Esophagus muscularis mucosa (tissue), 4 donors: ENCODE data around the gene KRT15. TPM values are rescaled to one million over a fixed set of nuclear protein-coding genes. Genes with fewer than 3 reads are reported as not detected.

Source experiments
- DNase-seq: peaks from one replicate; pipeline ENCODE4 v3.0.0-alpha.2; 2017; ENCODE audit errors: extremely low spot score
- H3K27ac ChIP-seq, 4 donors: fragments of 200-600 bp; sonication (generic); replicated peaks in 1 of 4; 1 replicate in 3 of 4; 2 replicates in 1 of 4; pipeline ENCODE4 v1.5.1; 2016 to 2019; ENCODE audit warnings: mild to moderate bottlenecking in 1 of 4
- H3K27me3 ChIP-seq, 4 donors: fragments of 200-600 bp; sonication (generic); one replicate each; pipeline versions ENCODE4 v1.5.1 to v1.6.0; 2016 to 2019
- H3K36me3 ChIP-seq, 4 donors: fragments of 200-600 bp; sonication (generic); one replicate each; pipeline ENCODE4 v1.5.1; 2016 to 2019
- H3K4me1 ChIP-seq, 4 donors: fragments of 200-600 bp; sonication (generic); one replicate each; pipeline ENCODE4 v1.5.1; 2016 to 2019
- H3K4me3 ChIP-seq, 4 donors: fragments of 200-600 bp; sonication (generic); 1 replicate in 2 of 4; 2 replicates in 2 of 4; pipeline ENCODE4 v1.5.1; 2016 to 2019; ENCODE audit warnings: mild to moderate bottlenecking in 4 of 4, moderate library complexity in 1 of 4
- H3K9me3 ChIP-seq, 4 donors: fragments of 200-600 bp; sonication (generic); 1 replicate in 3 of 4; 2 replicates in 1 of 4; pipeline ENCODE4 v1.5.1; 2016 to 2019
- EP300 ChIP-seq: sonication (generic); formaldehyde crosslinking; IDR thresholded peaks from one replicate; pipeline ENCODE4 v1.6.1; 2017; ENCODE audit warnings: antibody characterized with exemption
- POLR2A ChIP-seq: fragments of 450-650 bp; IDR thresholded peaks from one replicate; pipeline ENCODE4 v1.6.1; 2017; ENCODE audit warnings: antibody characterized with exemption, moderate library complexity, mild to moderate bottlenecking, low read depth
- POLR2AphosphoS5 ChIP-seq, 2 donors: sonication (generic); formaldehyde crosslinking; IDR thresholded peaks; one replicate each; pipeline ENCODE4 v1.6.1; 2017; ENCODE audit warnings: antibody characterized with exemption in 2 of 2
- WGBS: methylation state at CpG from one replicate; pipeline ENCODE4 v1.1.5; 2018; 5-methylcytosine and 5-hydroxymethylcytosine counted together
- intact Hi-C: fragments of 100-400 bp; cut with DNase I; formaldehyde crosslinking; loops from one replicate; pipeline ENCODE4 v1.15.1; 2023
- small RNA-seq, 3 donors: library from RNA; depleted of rRNA; stranded (forward); fragments of <200 nt; gene quantifications; one replicate each; pipeline ENCODE3, GENCODE V24; 2016
- total RNA-seq, 4 donors: library from RNA; depleted of rRNA; stranded (reverse); fragments of >200 nt; gene quantifications; one replicate each; pipeline versions ENCODE4 v1.1.0 to v1.2.1, GENCODE V29; 2016
- TF ChIP-seq, protein P1 (sequence below), 3 experiments: fragments of 200-600 bp in 2 of 3; fragments of 450-650 bp in 1 of 3; sonication (generic) in 2 of 3; IDR thresholded peaks; one replicate each; pipeline ENCODE4 v1.5.1; 2017 to 2019; ENCODE audit warnings: antibody characterized with exemption in 3 of 3, mild to moderate bottlenecking in 2 of 3, moderate library complexity in 1 of 3

Gene KRT15
- total RNA-seq, 4 donors from 2014 or later: 3.3 TPM; not detected in 3

DNA sequence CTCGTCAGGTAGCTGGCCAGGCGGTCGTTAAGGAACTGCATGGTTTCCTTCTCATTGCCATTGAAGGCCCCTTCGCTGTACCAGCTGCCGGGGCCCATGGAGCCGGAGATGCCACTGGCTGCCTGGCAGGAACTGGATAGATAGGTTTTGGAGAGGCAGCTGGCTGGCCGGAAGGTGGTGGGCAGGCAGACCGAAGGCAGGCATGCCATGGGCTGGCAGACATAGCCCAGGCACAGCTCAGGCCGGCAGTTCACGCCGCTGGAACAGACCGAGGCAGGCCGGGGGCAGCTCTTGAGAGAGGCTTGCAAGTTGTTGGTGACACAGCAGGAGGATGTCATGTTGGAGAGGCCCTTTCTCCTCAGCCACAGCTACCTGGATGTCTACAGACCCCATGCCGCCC lies 51.7 kb downstream of the KRT15 start, which contains the start of gene KRT32:
TSS of gene KRT32 (minus strand) at position 399 of the 400 bp plus-strand sequence. CDS start at position 338, 61 bp downstream.
- TF ChIP-seq POLR2AphosphoS5 (IDR thresholded peaks at IDR 0.05) (no peak), POLR2A (no peak), EP300 (no peak)
- TF ChIP-seq, protein P1, sequence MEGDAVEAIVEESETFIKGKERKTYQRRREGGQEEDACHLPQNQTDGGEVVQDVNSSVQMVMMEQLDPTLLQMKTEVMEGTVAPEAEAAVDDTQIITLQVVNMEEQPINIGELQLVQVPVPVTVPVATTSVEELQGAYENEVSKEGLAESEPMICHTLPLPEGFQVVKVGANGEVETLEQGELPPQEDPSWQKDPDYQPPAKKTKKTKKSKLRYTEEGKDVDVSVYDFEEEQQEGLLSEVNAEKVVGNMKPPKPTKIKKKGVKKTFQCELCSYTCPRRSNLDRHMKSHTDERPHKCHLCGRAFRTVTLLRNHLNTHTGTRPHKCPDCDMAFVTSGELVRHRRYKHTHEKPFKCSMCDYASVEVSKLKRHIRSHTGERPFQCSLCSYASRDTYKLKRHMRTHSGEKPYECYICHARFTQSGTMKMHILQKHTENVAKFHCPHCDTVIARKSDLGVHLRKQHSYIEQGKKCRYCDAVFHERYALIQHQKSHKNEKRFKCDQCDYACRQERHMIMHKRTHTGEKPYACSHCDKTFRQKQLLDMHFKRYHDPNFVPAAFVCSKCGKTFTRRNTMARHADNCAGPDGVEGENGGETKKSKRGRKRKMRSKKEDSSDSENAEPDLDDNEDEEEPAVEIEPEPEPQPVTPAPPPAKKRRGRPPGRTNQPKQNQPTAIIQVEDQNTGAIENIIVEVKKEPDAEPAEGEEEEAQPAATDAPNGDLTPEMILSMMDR (IDR thresholded peaks at IDR 0.05): no peak
- H3K4me3 ChIP-seq: no peak within 1 kb of the TSS
- H3K27ac ChIP-seq: no peak within 1 kb of the TSS
- no peak for DNase-seq
- H3K27me3 ChIP-seq: no peaks in the 10 kb centered on the region
- peaks cover 0 to 16% (median 9%) of the 10 kb centered on the region in 4 donors for H3K9me3 ChIP-seq
- WGBS: 100% methylated on average over 2 of the region's 14 CpGs
- peaks cover 13 to 33% (median 31%) of the 10 kb centered on the region in 4 donors for H3K4me1 ChIP-seq
- H3K36me3 ChIP-seq: no peaks in the 10 kb centered on the region
- intact Hi-C loops: no loop called here

DNA sequence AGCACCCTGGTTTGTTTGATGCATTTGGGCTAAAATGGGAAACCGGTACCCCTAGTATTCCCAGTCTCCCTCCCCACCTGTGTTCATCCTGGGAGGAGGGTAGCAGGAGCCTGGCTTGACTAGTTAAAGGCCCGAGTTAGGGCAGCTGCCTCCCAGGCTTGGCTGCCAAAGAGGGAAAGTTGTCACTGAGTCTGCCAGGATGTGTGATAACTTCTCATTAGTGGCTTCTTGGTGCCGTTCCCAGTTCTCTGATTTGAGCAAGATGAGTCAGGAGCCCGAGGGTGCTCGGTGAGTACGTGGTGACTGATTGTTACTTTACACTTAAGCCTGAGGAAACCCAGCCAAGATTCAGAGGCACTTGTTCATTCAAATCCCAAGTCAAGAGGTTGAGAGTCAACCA lies 54.0 kb downstream of the KRT15 start:
- Histone ChIP-seq H3K27me3 (no peaks in the 10 kb centered on the region), H3K36me3 (no peaks in the 10 kb centered on the region), H3K4me1 (peaks cover 13 to 33% (median 31%) of the 10 kb centered on the region in 4 donors), H3K9me3 (peaks cover 0 to 11% (median 3%) of the 10 kb centered on the region in 4 donors), H3K4me3 (no peak overlapping the region), H3K27ac (peak overlapping the region in 1 of 4 donors; percentile 59)
- TF ChIP-seq POLR2AphosphoS5 (IDR thresholded peaks at IDR 0.05) (peak; percentile 65 to 85), POLR2A (no peak), EP300 (no peak)
- TF ChIP-seq, protein P1 (IDR thresholded peaks at IDR 0.05): no peak
- DNase-seq: no peak
- WGBS: 13% methylated on average over 3 of the region's 6 CpGs
- intact Hi-C loops: no loop called here

DNA sequence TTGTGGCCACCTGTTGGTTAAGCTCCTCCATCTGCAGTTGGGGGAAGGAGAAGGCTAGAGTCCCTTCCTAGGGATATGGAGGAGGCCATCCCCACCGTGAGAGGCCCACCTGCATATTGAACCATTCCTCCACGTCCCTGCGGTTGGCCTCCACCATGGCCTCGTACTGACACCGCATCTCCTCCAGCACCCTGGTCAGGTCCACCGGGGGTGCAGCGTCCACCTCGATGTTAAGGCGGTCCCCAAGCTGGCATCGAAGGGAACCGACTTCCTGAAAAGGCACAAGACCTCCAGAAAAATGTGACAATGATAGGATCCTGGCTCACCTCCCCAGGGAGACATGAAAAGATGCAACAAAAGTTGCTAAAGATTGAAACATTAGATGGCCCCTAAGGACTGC lies 54.5 kb downstream of the KRT15 start:
- no peak for DNase-seq
- intact Hi-C loops: no loop called here
- 91% methylated on average over 11 of the region's 11 CpGs for WGBS
- H3K9me3 ChIP-seq: peaks cover 0 to 11% (median 3%) of the 10 kb centered on the region in 4 donors
- peak overlapping the region in 1 of 4 donors; percentile 59 for H3K27ac ChIP-seq
- H3K36me3 ChIP-seq: no peaks in the 10 kb centered on the region
- no peak for TF ChIP-seq EP300
- TF ChIP-seq, protein P1 (IDR thresholded peaks at IDR 0.05): no peak
- no peak for TF ChIP-seq POLR2A
- no peak for TF ChIP-seq POLR2AphosphoS5 (IDR thresholded peaks at IDR 0.05)
- no peak overlapping the region for H3K4me3 ChIP-seq
- H3K27me3 ChIP-seq: no peaks in the 10 kb centered on the region
- peaks cover 13 to 33% (median 31%) of the 10 kb centered on the region in 4 donors for H3K4me1 ChIP-seq

DNA sequence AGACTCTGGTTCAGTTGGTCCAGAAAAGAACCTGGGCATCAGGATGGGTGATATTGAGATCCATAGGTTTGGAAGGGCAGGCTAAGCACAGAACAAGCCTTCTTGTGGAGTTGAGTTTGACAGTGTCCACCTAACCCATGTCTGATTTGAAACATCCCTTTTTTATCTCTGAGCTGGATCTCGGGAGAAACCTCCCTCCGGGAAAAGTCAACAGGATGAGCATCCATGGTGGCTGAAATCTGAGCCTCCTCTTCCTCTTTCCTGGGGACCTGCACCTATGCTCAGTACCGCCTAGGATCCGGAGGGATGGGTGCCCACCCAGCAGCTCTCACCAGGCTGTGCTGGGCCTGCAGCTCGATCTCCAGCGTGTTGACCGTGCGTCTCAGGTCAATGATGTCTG lies 54.9 kb downstream of the KRT15 start:
- intact Hi-C loops: no loop called here
- DNase-seq: no peak
- peaks cover 13 to 33% (median 32%) of the 10 kb centered on the region in 4 donors for H3K4me1 ChIP-seq
- H3K9me3 ChIP-seq: peaks cover 0 to 10% (median 3%) of the 10 kb centered on the region in 4 donors
- H3K4me3 ChIP-seq: no peak overlapping the region
- TF ChIP-seq, protein P1 (IDR thresholded peaks at IDR 0.05): no peak
- TF ChIP-seq EP300 (no peak), POLR2A (no peak), POLR2AphosphoS5 (IDR thresholded peaks at IDR 0.05) (no peak)
- 96% methylated on average over 8 of the region's 8 CpGs for WGBS
- H3K36me3 ChIP-seq: no peaks in the 10 kb centered on the region
- no peaks in the 10 kb centered on the region for H3K27me3 ChIP-seq
- peak overlapping the region in 1 of 4 donors; percentile 59 for H3K27ac ChIP-seq

Small RNAs within 50 kb of the gene (small RNA-seq; reads per million reads assigned to genes)
- 0 to 0.08 (median 0) reads per million in 3 donors for gene RNU2-32P

Other genes with a start within 250 kb of the KRT15 start
- gene KRTAP9-7, start 243.2 kb downstream of the KRT15 start, total RNA-seq: not detected
- not detected for gene KRTAP29-1, start 216.0 kb downstream of the KRT15 start, total RNA-seq
- gene KRTAP16-1, start 209.6 kb downstream of the KRT15 start, total RNA-seq: not detected
- not detected for gene KRTAP17-1, start 203.2 kb downstream of the KRT15 start, total RNA-seq
- gene KRT33A, start 168.1 kb downstream of the KRT15 start, total RNA-seq: not detected
- gene KRT33B, start 149.1 kb downstream of the KRT15 start, total RNA-seq: not detected
- not detected for gene KRT34, start 136.6 kb downstream of the KRT15 start, total RNA-seq
- gene KRT31, start 121.3 kb downstream of the KRT15 start, total RNA-seq: not detected
- not detected for gene KRT37, start 94.3 kb downstream of the KRT15 start, total RNA-seq
- not detected for gene KRT38, start 77.9 kb downstream of the KRT15 start, total RNA-seq
- gene KRT32, start 51.5 kb downstream of the KRT15 start, total RNA-seq: not detected
- gene KRT35, start 37.7 kb downstream of the KRT15 start, total RNA-seq: not detected
- gene KRT36, start 29.0 kb downstream of the KRT15 start, total RNA-seq: not detected
- 10 to 100 TPM in 1 of 4 donors, under 1 TPM in 2, not detected in 1; 0.39 to 23.3 (median 0.52) TPM for gene KRT13, start 13.3 kb downstream of the KRT15 start, total RNA-seq
- gene KRT19, start 9.4 kb upstream of the KRT15 start, total RNA-seq: 1 to 10 TPM; 2.1 to 5.7 (median 3.1) TPM
- not detected for gene KRT9, start 53.2 kb upstream of the KRT15 start, total RNA-seq
- 1 to 10 TPM in 1 of 4 donors, not detected in 3; 2.9 TPM for gene KRT14, start 68.0 kb upstream of the KRT15 start, total RNA-seq
- 1 to 10 TPM in 1 of 4 donors, not detected in 3; 1.7 TPM for gene KRT16, start 93.9 kb upstream of the KRT15 start, total RNA-seq
- gene KRT17, start 105.7 kb upstream of the KRT15 start, total RNA-seq: 1 to 10 TPM in 2 of 4 donors, under 1 TPM in 1, not detected in 1; 0.58 to 5.6 (median 1.2) TPM
- 100 to 1,000 TPM; 158 to 426 (median 207) TPM for gene EIF1, start 170.0 kb upstream of the KRT15 start, total RNA-seq
- not detected for gene GAST, start 193.4 kb upstream of the KRT15 start, total RNA-seq
- under 1 TPM in 1 of 4 donors, not detected in 3; 0.19 TPM for gene HAP1, start 215.8 kb upstream of the KRT15 start, total RNA-seq